MM.1S (cell line): Measurements from ENCODE around the gene BARD1.

Experiments used
- DNase-seq: peaks from one replicate; pipeline ENCODE4 v3.0.0-alpha.2; 2015
- H2AFZ ChIP-seq: fragments of 300-600 bp; sonication (generic); 2 replicates; pipeline ENCODE4 v1.6.0; 2016; ENCODE audit warnings: antibody characterized with exemption, low read length
- H3F3A ChIP-seq: fragments of 300-600 bp; sonication (generic); 2 replicates; pipeline ENCODE4 v1.6.1; 2016; ENCODE audit warnings: mild to moderate bottlenecking, antibody characterized with exemption, low read length, moderate library complexity, mixed read lengths; ENCODE audit not compliant: insufficient read depth
- H3K27ac ChIP-seq: fragments of 300-600 bp; sonication (generic); 2 replicates; pipeline ENCODE4 v1.5.1; 2016; ENCODE audit warnings: mild to moderate bottlenecking, low read length
- H3K27me3 ChIP-seq: fragments of 300-600 bp; sonication (generic); replicated peaks from 2 replicates; pipeline ENCODE4 v1.6.0; 2016; ENCODE audit warnings: low read length; ENCODE audit not compliant: insufficient read depth
- H3K36me3 ChIP-seq: fragments of 300-600 bp; sonication (generic); replicated peaks from 2 replicates; pipeline ENCODE4 v1.6.1; 2016; ENCODE audit warnings: mild to moderate bottlenecking, low read length, mixed read lengths; ENCODE audit not compliant: insufficient read depth
- H3K4me1 ChIP-seq: fragments of 300-600 bp; sonication (generic); 2 replicates; pipeline ENCODE4 v1.6.1; 2016; ENCODE audit warnings: low read length, mixed read lengths
- H3K4me2 ChIP-seq: fragments of 300-600 bp; sonication (generic); 2 replicates; pipeline ENCODE4 v1.6.0; 2016; ENCODE audit warnings: low read depth, low read length
- H3K4me3 ChIP-seq: fragments of 300-600 bp; sonication (generic); 2 replicates; pipeline ENCODE4 v1.5.1; 2016; ENCODE audit warnings: low read length, mixed read lengths
- H3K79me2 ChIP-seq: fragments of 300-600 bp; sonication (generic); 2 replicates; pipeline ENCODE4 v1.6.1; 2016; ENCODE audit warnings: mixed run types, low read length, mixed read lengths
- H3K9ac ChIP-seq: fragments of 300-600 bp; sonication (generic); 2 replicates; pipeline ENCODE4 v1.6.1; 2016; ENCODE audit warnings: low read length, mixed read lengths
- H3K9me2 ChIP-seq: fragments of 300-600 bp; sonication (generic); replicated peaks from 2 replicates; pipeline ENCODE4 v1.6.1; 2016; ENCODE audit warnings: mild to moderate bottlenecking, low read length, mixed read lengths; ENCODE audit not compliant: insufficient read depth
- H3K9me3 ChIP-seq: fragments of 300-600 bp; sonication (generic); replicated peaks from 2 replicates; pipeline ENCODE4 v1.6.1; 2016; ENCODE audit warnings: mild to moderate bottlenecking, low read length, mixed read lengths; ENCODE audit not compliant: insufficient read depth
- H4K20me1 ChIP-seq: fragments of 300-600 bp; sonication (generic); 2 replicates; pipeline ENCODE4 v1.6.1; 2016; ENCODE audit warnings: mild to moderate bottlenecking, low read length, moderate library complexity, mixed read lengths; ENCODE audit not compliant: insufficient read depth
- EZH2 ChIP-seq: fragments of 300-600 bp; sonication (generic); optimal IDR thresholded peaks from 2 replicates; pipeline ENCODE3; 2017; ENCODE audit warnings: low read depth, mild to moderate bottlenecking, antibody characterized with exemption, low read length, mixed read lengths
- EZH2phosphoT487 ChIP-seq: fragments of 300-600 bp; sonication (generic); IDR thresholded peaks from 2 replicates; pipeline ENCODE4 v1.6.1; 2018; ENCODE audit warnings: antibody characterized with exemption, low read length
- TF ChIP-seq, protein P1 (sequence below): fragments of 300-600 bp; sonication (generic); IDR thresholded peaks from 2 replicates; pipeline ENCODE4 v1.5.1; 2016; ENCODE audit warnings: antibody characterized with exemption, low read length, mixed read lengths

The BARD1 gene

DNA sequence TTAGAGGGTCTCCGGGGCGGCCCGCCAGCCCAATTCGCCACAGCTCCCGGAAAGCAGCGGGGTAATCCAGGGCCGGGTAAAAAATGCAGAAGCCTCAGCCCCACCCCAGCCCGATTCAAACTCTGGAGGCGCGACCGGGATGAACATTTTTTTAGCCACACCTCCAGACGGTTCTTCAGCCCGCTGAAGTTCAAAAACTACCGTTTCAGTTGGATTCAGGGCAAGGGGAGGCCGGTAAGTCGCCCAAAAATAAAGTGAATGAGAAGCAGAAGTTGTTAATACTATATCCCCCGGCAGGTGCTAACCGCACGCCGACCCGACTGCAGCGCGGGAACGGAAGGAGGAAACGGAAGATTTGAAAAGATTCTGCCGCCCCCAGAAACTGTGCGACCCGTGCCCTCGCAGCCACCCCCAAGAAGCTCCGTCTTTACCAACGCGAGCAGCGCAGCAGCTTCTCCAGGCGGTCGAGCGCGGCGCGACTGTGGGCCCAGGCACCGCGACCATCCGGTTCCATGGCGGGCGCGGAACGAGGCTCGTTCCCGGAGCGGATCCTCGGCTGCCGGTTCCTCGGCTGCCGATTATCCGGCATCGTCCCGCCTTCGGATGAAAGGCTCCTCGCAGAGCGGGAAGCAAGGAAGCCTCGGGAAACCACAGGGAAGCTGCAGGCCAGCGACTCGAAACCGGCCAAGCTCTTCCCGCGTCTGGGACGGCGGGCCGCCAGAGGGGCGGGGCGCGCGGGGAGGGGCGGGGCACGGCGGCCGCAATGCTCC is at the start of gene BARD1:
BARD1 (minus strand) TSS at position 703 of the 770 bp plus-strand sequence; CDS start at position 589, 114 bp downstream.
- peak within 1 kb of the TSS; percentile 99 for H3K4me2 ChIP-seq
- peaks cover 8% of the 10 kb centered on the region for H3K4me1 ChIP-seq
- 0 out of 2 replicates have a peak, but pooled peaks cover 7% of the 10 kb centered on the region for H3K36me3 ChIP-seq
- peak within 1 kb of the TSS; percentile 91 for H3K4me3 ChIP-seq
- peaks cover 48% of the 10 kb centered on the region for H3K79me2 ChIP-seq
- H3K9me2 ChIP-seq: no peaks in the 10 kb centered on the region
- H3K27ac ChIP-seq: peak within 1 kb of the TSS; percentile 93
- peaks cover 18% of the 10 kb centered on the region for H3F3A ChIP-seq
- peaks cover 21% of the 10 kb centered on the region for H4K20me1 ChIP-seq
- no peaks in the 10 kb centered on the region for H3K9me3 ChIP-seq
- DNase-seq: peak; percentile 74
- H3K27me3 ChIP-seq: no peaks in the 10 kb centered on the region
- TF ChIP-seq EZH2phosphoT487 (no peak), EZH2 (no peak)
- TF ChIP-seq, protein P1, sequence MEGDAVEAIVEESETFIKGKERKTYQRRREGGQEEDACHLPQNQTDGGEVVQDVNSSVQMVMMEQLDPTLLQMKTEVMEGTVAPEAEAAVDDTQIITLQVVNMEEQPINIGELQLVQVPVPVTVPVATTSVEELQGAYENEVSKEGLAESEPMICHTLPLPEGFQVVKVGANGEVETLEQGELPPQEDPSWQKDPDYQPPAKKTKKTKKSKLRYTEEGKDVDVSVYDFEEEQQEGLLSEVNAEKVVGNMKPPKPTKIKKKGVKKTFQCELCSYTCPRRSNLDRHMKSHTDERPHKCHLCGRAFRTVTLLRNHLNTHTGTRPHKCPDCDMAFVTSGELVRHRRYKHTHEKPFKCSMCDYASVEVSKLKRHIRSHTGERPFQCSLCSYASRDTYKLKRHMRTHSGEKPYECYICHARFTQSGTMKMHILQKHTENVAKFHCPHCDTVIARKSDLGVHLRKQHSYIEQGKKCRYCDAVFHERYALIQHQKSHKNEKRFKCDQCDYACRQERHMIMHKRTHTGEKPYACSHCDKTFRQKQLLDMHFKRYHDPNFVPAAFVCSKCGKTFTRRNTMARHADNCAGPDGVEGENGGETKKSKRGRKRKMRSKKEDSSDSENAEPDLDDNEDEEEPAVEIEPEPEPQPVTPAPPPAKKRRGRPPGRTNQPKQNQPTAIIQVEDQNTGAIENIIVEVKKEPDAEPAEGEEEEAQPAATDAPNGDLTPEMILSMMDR: no peak
- H2AFZ ChIP-seq: peak within 1 kb of the TSS; percentile 95
- peak within 1 kb of the TSS; percentile 95 for H3K9ac ChIP-seq

DNA sequence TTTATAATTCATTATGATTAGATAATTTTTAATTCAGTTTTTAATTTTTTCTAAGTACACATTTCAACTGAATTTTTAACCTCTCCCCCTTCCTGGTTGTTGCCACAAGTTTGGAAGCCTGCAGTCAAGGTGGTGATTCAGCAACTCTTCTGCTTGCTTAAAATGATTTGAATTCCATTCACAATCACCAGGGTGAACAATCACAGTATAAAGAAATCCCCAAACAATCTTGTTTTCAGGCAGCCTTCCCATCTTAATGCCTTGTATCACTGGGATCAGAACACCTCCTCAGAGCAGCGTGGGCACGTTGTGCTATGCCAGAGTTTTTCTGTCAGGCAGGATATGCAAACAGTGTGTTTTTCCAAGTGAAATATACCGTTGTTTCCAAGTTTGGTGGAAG is 46.7 kb upstream of the BARD1 start:
- H3K9ac ChIP-seq: no peak overlapping the region
- H3K4me3 ChIP-seq: no peak overlapping the region
- no peaks in the 10 kb centered on the region for H3F3A ChIP-seq
- H4K20me1 ChIP-seq: no peaks in the 10 kb centered on the region
- no peak overlapping the region for H2AFZ ChIP-seq
- H3K79me2 ChIP-seq: no peaks in the 10 kb centered on the region
- no peaks in the 10 kb centered on the region for H3K4me1 ChIP-seq
- no peak overlapping the region for H3K27ac ChIP-seq
- H3K27me3 ChIP-seq: no peaks in the 10 kb centered on the region
- no peak for TF ChIP-seq EZH2
- TF ChIP-seq EZH2phosphoT487: no peak
- TF ChIP-seq, protein P1: no peak
- no peak overlapping the region for H3K4me2 ChIP-seq
- H3K36me3 ChIP-seq: no peaks in the 10 kb centered on the region
- no peak for DNase-seq
- no peaks in the 10 kb centered on the region for H3K9me3 ChIP-seq
- H3K9me2 ChIP-seq: no peaks in the 10 kb centered on the region

DNA sequence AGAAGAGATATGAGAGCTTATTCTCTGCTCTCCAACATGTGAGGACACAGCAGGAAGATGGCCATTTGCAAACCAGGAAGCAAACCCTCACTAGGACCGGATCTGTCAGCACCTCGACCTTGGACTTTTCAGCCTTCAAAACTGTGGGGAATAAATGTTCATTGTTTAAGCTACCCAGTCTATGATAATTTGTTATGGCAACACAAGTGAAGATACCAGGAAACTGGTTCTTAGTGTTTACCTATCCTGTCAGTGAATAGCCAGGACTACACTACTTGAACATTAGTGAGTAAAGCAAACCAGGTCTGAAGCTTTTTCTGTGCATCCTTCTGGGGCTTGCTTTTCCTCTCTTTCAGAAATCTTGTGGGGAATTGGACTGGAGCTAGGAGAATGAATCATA is 44.4 kb upstream of the BARD1 start:
- no peaks in the 10 kb centered on the region for H3K9me3 ChIP-seq
- no peaks in the 10 kb centered on the region for H3F3A ChIP-seq
- H3K9ac ChIP-seq: no peak overlapping the region
- no peak for DNase-seq
- H3K36me3 ChIP-seq: no peaks in the 10 kb centered on the region
- no peak overlapping the region for H3K4me3 ChIP-seq
- H3K27ac ChIP-seq: no peak overlapping the region
- no peaks in the 10 kb centered on the region for H3K27me3 ChIP-seq
- H3K4me2 ChIP-seq: no peak overlapping the region
- TF ChIP-seq EZH2phosphoT487 (no peak), EZH2 (no peak)
- TF ChIP-seq, protein P1: no peak
- H3K9me2 ChIP-seq: no peaks in the 10 kb centered on the region
- no peaks in the 10 kb centered on the region for H3K4me1 ChIP-seq
- H2AFZ ChIP-seq: no peak overlapping the region
- H4K20me1 ChIP-seq: no peaks in the 10 kb centered on the region
- H3K79me2 ChIP-seq: no peaks in the 10 kb centered on the region
